OCI-LY7 (cell line): ENCODE results near the gene MTURN. TPM values are rescaled to one million over a fixed set of nuclear protein-coding genes. Genes with fewer than 3 reads are reported as not detected.

Experiments used
- BruUV-seq: library from RNA; stranded (reverse); fragments of 400-500 nt; replicated peaks from 2 replicates; lab custom pipeline; 2021; lab: Mats Ljungman, UMichigan
- CTCF ChIA-PET: fragments of 300-600 bp; sonication (Branson Sonifier 250); formaldehyde crosslinking; loops from one replicate; lab custom pipeline; 2022; ENCODE audit warnings: antibody characterized with exemption; ENCODE audit not compliant: unreplicated experiment; lab: Charles Lee
- POLR2A ChIA-PET: fragments of 300-600 bp; sonication (Branson Sonifier 250); formaldehyde crosslinking; loops from one replicate; lab custom pipeline; 2022; ENCODE audit warnings: antibody characterized with exemption; lab: Charles Lee
- DNase-seq: peaks from one replicate; pipeline ENCODE4 v3.0.0-alpha.2; 2015; ENCODE audit warnings: low spot score
- H2AFZ ChIP-seq: fragments of 200-600 bp; sonication (generic), shearing (Covaris generic); 2 replicates; pipeline ENCODE4 v1.6.1; 2014; ENCODE audit warnings: mild to moderate bottlenecking, antibody characterized with exemption, low read length, moderate library complexity
- H3K27ac ChIP-seq: fragments of 200-600 bp; sonication (generic); 2 replicates; pipeline ENCODE4 v1.5.1; 2014; ENCODE audit warnings: mixed run types, low read depth, mild to moderate bottlenecking, moderate library complexity, low read length, inconsistent platforms; ENCODE audit not compliant: poor library complexity, severe bottlenecking
- H3K36me3 ChIP-seq: fragments of 200-600 bp; sonication (generic); 2 replicates; pipeline ENCODE4 v1.6.1; 2014; ENCODE audit warnings: mild to moderate bottlenecking, antibody characterized with exemption, low read length, moderate library complexity, mixed read lengths; ENCODE audit not compliant: insufficient read depth
- H3K4me1 ChIP-seq: fragments of 200-600 bp; sonication (generic); 2 replicates; pipeline ENCODE4 v1.5.1; 2014; ENCODE audit warnings: mild to moderate bottlenecking, low read length; ENCODE audit not compliant: insufficient read depth, poor library complexity, severe bottlenecking
- H3K4me2 ChIP-seq: fragments of 200-600 bp; sonication (generic); 2 replicates; pipeline ENCODE4 v1.6.1; 2014; ENCODE audit warnings: mild to moderate bottlenecking, low read length
- H3K4me3 ChIP-seq: fragments of 200-600 bp; sonication (generic); 2 replicates; pipeline ENCODE4 v1.5.1; 2014; ENCODE audit warnings: mild to moderate bottlenecking, low read depth, low read length; ENCODE audit not compliant: poor library complexity, severe bottlenecking
- H3K79me2 ChIP-seq: fragments of 200-600 bp; sonication (generic); 2 replicates; pipeline ENCODE4 v1.6.1; 2016; ENCODE audit warnings: low read depth, mild to moderate bottlenecking, low read length, moderate library complexity, mixed read lengths; ENCODE audit not compliant: insufficient read depth
- H3K9me2 ChIP-seq: fragments of 200-600 bp; sonication (generic); 2 replicates; pipeline ENCODE4 v1.6.1; 2016; ENCODE audit warnings: mild to moderate bottlenecking, low read length, mixed read lengths; ENCODE audit not compliant: insufficient read depth
- H3K9me3 ChIP-seq: fragments of 200-600 bp; sonication (generic); 2 replicates; pipeline ENCODE4 v1.6.1; 2014; ENCODE audit warnings: mild to moderate bottlenecking, mixed run types, low read length, mixed read lengths
- H4K20me1 ChIP-seq: fragments of 200-600 bp; sonication (generic); 2 replicates; pipeline ENCODE4 v1.6.1; 2014; ENCODE audit warnings: mild to moderate bottlenecking, antibody characterized with exemption, low read length, moderate library complexity, mixed read lengths; ENCODE audit not compliant: insufficient read depth
- CTCF ChIP-seq: fragments of 200-600 bp; sonication (generic); conservative IDR thresholded peaks from 2 replicates; pipeline ENCODE4 v1.5.1; 2014; ENCODE audit warnings: mild to moderate bottlenecking, antibody characterized with exemption, low read length, moderate library complexity, mixed read lengths
- EZH2phosphoT487 ChIP-seq: fragments of 200-600 bp; sonication (generic); IDR thresholded peaks from 2 replicates; pipeline ENCODE4 v1.6.1; 2018; ENCODE audit warnings: low read depth, borderline replicate concordance, mild to moderate bottlenecking, mixed run types, antibody characterized with exemption, low read length, moderate library complexity, mixed read lengths
- intact Hi-C: fragments of 100-400 bp; cut with micrococcal nuclease; formaldehyde crosslinking; loops from one replicate; pipeline ENCODE4 v1.10.0; 2022; ENCODE audit not compliant: unreplicated experiment
- total RNA-seq, 2 experiments: library from RNA; depleted of rRNA in 1 of 2; stranded (reverse); fragments of >200 nt in 1 of 2; shearing (Covaris generic) in 1 of 2; gene quantifications; 2 replicates each; pipeline ENCODE4 v1.2.3, GENCODE V29; 2014 to 2022

MTURN gene
- total RNA-seq, 2 experiments from 2014 or later, result 2.9 to 4.1 TPM

DNA sequence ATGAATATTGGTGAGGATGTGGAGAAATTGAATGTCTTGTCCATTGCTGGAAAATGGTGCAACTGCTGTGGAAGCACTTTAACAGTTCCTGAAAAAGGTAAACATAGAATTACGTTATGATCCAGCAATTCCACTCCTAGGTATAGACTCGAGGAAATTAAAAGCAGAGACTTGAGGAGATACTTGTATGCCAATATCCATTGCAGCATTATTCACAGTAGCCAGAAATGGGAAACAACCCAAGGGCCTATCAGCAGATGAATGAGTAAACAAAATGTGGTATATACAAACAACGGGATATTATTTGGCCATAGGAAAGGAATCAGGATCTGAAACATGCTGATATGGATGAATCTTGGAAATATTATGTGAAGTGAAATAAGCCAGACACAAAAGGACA is 32.5 kb upstream of the MTURN start:
- Histone ChIP-seq H3K27ac (no peak overlapping the region), H3K79me2 (no peaks in the 10 kb centered on the region), H4K20me1 (no peaks in the 10 kb centered on the region), H3K9me3 (no peaks in the 10 kb centered on the region), H3K4me3 (no peak overlapping the region), H3K36me3 (no peaks in the 10 kb centered on the region), H3K4me1 (no peaks in the 10 kb centered on the region), H3K4me2 (no peak overlapping the region), H2AFZ (no peak overlapping the region), H3K9me2 (no peaks in the 10 kb centered on the region)
- no peak for DNase-seq
- ChIA-PET POLR2A (interaction anchor here (0.8 kb wide), 1 partner anchor 26 kb away, joined by 3 read pairs; no protein-coding TSS in a partner anchor), CTCF (no interaction called here)
- no peak for TF ChIP-seq EZH2phosphoT487
- TF ChIP-seq CTCF, result no peak
- no TSS peak for BruUV-seq
- intact Hi-C loops, result no loop called here

- H4K20me1 ChIP-seq, result no peaks in the 10 kb centered on the region
- POLR2A ChIA-PET, result interaction anchor here (0.7 to 1.0 kb wide), 3 partner anchors 21 to 38 kb away, joined by 3 to 4 read pairs (median 4); no protein-coding TSS in a partner anchor
- CTCF ChIA-PET, result no interaction called here
- intact Hi-C loops, result no loop called here
- H3K4me1 ChIP-seq, result no peaks in the 10 kb centered on the region
- no TSS peak for BruUV-seq
- no peak overlapping the region for H3K27ac ChIP-seq
- H3K9me2 ChIP-seq, result no peaks in the 10 kb centered on the region
- H3K9me3 ChIP-seq, result no peaks in the 10 kb centered on the region; the same call in 1 of the 2 replicates
- no peak overlapping the region for H3K4me2 ChIP-seq
- no peak for DNase-seq
- H3K36me3 ChIP-seq, result no peaks in the 10 kb centered on the region
- no peaks in the 10 kb centered on the region for H3K79me2 ChIP-seq
- no peak for TF ChIP-seq CTCF
- TF ChIP-seq EZH2phosphoT487, result no peak
- no peak overlapping the region for H3K4me3 ChIP-seq
- H2AFZ ChIP-seq, result no peak overlapping the region
Observed at GRCh38 chr7:30104157-30104556, 30.6 kb upstream of the MTURN start.

DNA sequence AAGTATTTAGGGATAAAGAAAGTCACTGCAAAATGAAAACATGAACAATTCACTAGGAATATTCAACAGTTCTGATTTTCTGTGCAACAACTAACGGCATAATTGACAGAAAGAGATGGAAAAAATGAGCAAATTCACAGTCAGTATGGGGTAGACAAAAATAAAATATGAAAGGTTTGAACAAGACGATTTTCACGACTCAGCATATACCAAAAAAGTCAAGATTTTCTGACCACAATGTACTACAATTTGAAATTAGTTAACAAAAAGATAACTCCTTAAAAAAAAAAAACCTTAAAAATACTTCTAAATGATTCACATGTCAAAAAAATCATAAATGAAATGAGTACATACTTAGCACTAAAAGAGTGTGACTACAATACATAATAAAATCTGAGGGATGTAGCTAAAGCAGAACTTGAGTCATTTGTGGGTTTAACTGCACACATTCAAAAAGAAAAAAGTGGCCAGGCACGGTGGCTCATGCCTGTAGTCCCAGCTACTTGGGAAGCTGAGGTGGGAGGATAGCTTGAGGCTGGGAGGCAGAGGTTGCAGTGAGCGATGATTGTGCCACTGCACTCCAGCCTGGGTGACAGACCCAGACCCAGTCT is 22.6 kb upstream of the MTURN start:
- Histone ChIP-seq H2AFZ (no peak overlapping the region), H3K4me2 (no peak overlapping the region), H4K20me1 (no peaks in the 10 kb centered on the region), H3K79me2 (no peaks in the 10 kb centered on the region), H3K4me3 (no peak overlapping the region), H3K36me3 (peaks cover 10% of the 10 kb centered on the region; the same call in 1 of the 2 replicates), H3K9me3 (peaks cover 32% of the 10 kb centered on the region), H3K4me1 (peaks cover 31% of the 10 kb centered on the region), H3K27ac (no peak overlapping the region), H3K9me2 (no peaks in the 10 kb centered on the region)
- ChIA-PET POLR2A (interaction anchor here (0.6 to 0.7 kb wide), 2 partner anchors 81 to 104 kb away, joined by 3 to 4 read pairs; no protein-coding TSS in a partner anchor), CTCF (no interaction called here)
- TF ChIP-seq EZH2phosphoT487 (no peak), CTCF (no peak)
- intact Hi-C loops, result loop anchor here (5.0 kb wide), 1 partner anchor 125 kb away; the partner anchor contains the start of gene SCRN1
- no TSS peak for BruUV-seq
- no peak for DNase-seq
